ENCODE data around the gene AQP2.

Gene AQP2

DNA sequence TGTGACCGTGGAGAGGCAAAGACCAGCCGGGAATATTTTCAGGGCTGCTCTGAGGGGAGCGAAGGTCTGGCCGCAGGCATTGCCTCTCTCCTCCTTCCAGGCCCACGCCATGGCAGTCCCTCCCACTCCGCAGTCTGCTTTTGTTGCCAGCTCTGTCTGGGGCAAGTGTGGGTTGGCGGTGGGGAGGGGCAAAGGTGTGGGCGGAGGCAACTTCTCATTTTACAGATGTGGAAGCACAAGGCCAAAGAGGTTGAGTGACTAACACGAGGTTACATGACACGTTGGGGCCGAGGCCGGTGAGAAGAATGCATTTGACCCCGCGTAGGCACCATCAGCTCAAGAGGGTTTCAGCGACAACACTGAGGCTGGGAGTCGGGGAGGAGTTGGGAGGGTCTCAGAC is 40.7 kb upstream of the AQP2 start:
- no peak overlapping the region for H3K4me3 Mint-ChIP-seq
- no peaks in the 10 kb centered on the region for H3K9me3 Mint-ChIP-seq
- H3K36me3 Mint-ChIP-seq (ENCODE audit: low read depth): no peaks in the 10 kb centered on the region
- H3K4me1 Mint-ChIP-seq: peaks cover 68% of the 10 kb centered on the region
- peaks cover 10% of the 10 kb centered on the region for H3K27me3 Mint-ChIP-seq (ENCODE audit: low read depth, poor library complexity)
- no peak overlapping the region for H3K27ac Mint-ChIP-seq
- DNase-seq: peak; percentile 67
- TF ChIP-seq, protein P1, sequence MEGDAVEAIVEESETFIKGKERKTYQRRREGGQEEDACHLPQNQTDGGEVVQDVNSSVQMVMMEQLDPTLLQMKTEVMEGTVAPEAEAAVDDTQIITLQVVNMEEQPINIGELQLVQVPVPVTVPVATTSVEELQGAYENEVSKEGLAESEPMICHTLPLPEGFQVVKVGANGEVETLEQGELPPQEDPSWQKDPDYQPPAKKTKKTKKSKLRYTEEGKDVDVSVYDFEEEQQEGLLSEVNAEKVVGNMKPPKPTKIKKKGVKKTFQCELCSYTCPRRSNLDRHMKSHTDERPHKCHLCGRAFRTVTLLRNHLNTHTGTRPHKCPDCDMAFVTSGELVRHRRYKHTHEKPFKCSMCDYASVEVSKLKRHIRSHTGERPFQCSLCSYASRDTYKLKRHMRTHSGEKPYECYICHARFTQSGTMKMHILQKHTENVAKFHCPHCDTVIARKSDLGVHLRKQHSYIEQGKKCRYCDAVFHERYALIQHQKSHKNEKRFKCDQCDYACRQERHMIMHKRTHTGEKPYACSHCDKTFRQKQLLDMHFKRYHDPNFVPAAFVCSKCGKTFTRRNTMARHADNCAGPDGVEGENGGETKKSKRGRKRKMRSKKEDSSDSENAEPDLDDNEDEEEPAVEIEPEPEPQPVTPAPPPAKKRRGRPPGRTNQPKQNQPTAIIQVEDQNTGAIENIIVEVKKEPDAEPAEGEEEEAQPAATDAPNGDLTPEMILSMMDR (IDR thresholded peaks at IDR 0.05): no peak

DNA sequence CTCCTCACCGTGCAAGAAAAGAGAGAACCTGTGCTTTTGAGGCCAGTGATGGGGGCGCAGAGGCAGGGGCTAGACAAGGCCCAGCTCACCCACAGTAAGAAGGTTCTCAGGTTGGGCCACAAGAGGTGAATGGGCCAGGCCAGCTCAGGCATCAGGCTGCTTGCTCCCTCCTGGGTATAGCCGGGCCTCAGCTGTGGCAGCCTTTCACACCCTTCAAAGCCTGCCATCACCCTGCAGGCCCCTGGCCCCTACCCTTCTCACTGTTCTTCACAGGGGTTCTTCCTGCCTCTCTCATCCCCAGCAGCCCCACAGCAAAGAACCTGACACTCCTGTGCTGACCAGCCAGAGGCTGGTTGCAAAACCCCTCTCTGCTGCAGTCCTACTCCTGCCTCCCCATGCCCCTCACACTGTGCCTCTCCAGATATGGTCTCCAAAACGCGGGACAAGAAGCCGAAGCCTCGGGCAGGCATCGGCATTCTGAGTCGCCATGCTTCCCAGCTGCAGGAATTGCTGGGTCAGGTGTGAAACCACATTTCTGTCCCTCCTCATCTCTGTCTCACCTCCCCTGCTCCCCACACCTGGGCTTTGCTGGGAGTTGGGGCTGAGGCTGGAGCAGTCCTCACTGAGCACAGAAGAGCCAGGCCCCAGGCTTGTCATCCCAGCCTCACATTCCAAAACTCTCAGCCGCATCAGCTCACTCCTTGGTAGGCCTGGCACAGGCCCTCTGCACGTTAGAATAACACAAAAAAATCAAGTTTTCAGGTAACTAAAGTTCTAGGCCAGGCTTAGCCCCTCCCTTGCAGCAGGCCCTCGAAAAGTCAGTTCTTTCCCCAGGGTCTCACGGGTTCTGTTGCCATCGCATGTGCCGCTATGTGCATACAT is 40.0 kb upstream of the AQP2 start:
- Mint-ChIP-seq H3K27ac (peak overlapping the region; percentile 67), H3K4me1 (peaks cover 66% of the 10 kb centered on the region), H3K4me3 (no peak overlapping the region), H3K27me3 (ENCODE audit: low read depth, poor library complexity) (peaks cover 4% of the 10 kb centered on the region), H3K36me3 (ENCODE audit: low read depth) (no peaks in the 10 kb centered on the region), H3K9me3 (no peaks in the 10 kb centered on the region)
- DNase-seq: no peak
- TF ChIP-seq, protein P1 (IDR thresholded peaks at IDR 0.05): no peak

DNA sequence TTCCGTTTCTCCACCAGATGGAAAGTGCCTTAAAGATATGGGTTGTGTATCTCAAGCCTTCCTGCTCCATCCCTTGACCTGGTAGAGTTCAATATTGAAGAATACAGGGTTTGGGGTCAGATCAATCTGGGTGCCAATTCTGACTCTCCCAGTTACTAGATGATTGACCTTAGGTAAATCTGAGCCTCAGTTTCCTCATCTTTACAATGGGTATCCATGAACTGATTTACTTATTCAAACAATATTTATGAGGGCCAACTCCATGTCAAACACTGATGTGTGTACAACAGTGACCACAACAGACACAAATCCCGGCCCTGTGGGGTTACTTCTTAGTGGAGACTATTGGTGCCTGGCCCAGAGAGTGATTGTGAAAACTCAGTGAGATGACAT is 39.3 kb upstream of the AQP2 start:
- Mint-ChIP-seq H3K9me3 (no peaks in the 10 kb centered on the region), H3K4me3 (no peak overlapping the region), H3K27ac (no peak overlapping the region), H3K36me3 (ENCODE audit: low read depth) (no peaks in the 10 kb centered on the region), H3K27me3 (ENCODE audit: low read depth, poor library complexity) (no peaks in the 10 kb centered on the region), H3K4me1 (peaks cover 60% of the 10 kb centered on the region)
- no peak for DNase-seq
- TF ChIP-seq, protein P1 (IDR thresholded peaks at IDR 0.05): no peak

DNA sequence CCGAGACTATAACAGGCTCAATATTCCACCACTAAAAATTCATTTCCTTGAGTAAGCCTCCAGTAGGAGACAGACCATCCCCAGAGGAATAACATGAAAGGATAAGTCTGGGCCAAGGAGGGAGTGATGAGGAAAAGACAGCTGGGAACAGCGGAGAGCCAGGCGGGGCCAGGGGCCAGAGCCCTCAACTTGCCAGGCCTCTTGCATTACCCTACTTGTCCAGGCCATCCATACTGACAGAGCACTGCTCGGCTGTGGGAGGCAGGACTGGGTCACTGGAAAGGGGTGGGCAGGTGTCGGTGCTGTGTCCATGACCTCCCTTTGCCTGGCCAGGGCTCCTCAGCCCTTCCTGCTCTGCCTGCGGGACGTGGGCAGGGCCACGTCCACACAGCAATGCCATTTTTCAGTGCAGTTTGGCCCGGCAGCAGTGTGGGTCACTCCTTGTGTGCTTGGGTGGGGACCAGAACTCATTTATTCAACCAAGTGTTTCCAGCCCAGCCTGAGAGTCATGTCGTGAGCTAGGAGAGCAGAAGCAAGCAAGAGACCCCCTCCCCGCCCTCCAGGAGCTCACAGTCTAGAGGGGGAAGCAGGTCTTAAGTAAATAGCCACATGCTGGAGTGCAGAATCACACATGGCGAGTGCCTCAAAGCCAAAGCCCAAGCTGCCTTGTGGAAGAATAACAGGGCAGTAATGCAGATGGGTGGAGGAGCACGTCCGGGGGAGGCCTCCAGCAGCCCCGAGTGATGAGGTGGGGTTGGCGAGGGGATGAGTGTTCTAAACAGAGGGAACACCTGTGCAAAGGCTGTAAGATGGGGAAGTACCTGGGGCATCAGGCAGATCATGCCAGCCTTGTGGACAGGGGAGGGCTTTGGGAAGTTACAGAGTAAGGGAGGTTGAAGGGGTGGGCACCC is 37.9 kb upstream of the AQP2 start:
- Mint-ChIP-seq H3K4me1 (peaks cover 63% of the 10 kb centered on the region), H3K9me3 (no peaks in the 10 kb centered on the region), H3K27me3 (ENCODE audit: low read depth, poor library complexity) (no peaks in the 10 kb centered on the region), H3K36me3 (ENCODE audit: low read depth) (no peaks in the 10 kb centered on the region), H3K4me3 (no peak overlapping the region), H3K27ac (no peak overlapping the region)
- TF ChIP-seq, protein P1 (IDR thresholded peaks at IDR 0.05): no peak
- no peak for DNase-seq

DNA sequence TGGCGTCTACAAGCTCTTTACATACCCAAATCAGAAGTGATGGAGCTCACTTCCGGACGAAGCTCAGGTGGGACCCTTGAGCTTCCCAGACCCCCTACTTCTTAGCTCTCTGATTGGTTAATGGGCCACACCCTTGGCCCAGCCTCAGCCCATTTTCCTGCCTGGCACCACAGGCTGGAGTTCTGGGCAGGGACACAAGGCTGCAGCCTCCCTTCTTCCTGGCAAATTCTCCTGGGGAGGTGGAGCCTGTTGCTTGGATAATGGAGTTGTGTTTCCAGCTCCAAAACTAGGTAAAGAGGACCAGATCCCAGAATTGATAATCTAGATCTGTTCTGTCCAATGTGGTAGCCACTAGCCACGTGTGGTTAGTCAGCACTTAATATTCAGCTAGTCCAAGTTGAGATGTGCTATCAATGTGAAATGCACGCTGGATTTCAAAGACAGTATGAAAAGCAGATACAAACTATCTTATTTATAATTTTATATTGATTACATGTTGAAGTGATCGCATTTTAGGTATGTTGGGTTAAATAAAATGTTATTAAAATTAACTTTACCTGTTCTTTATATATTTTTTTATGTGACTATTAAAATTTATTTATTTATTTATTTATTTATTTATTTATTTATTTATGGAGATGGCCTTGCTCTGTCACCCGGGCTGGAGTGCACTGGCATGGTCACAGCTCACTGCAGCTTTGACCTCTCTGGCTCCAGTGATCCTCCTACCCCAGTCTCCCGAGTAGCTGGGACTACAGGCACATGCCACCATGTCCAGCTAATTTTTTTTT is 34.2 kb upstream of the AQP2 start:
- Mint-ChIP-seq H3K4me1 (peaks cover 40% of the 10 kb centered on the region), H3K27me3 (ENCODE audit: low read depth, poor library complexity) (peaks cover 5% of the 10 kb centered on the region), H3K27ac (no peak overlapping the region), H3K9me3 (no peaks in the 10 kb centered on the region), H3K36me3 (ENCODE audit: low read depth) (no peaks in the 10 kb centered on the region), H3K4me3 (no peak overlapping the region)
- DNase-seq: no peak
- TF ChIP-seq, protein P1 (IDR thresholded peaks at IDR 0.05): no peak
